NCI-H82 treated with DMSO at 0.1 percent for 48 hours (cell line): ENCODE data around the gene PDZD2.

ENCODE experiments used
- DNase-seq: peaks from one replicate; lab custom pipeline; 2025; ENCODE audit not compliant: unreplicated experiment; lab: John Stamatoyannopoulos, UW

The PDZD2 gene

DNA sequence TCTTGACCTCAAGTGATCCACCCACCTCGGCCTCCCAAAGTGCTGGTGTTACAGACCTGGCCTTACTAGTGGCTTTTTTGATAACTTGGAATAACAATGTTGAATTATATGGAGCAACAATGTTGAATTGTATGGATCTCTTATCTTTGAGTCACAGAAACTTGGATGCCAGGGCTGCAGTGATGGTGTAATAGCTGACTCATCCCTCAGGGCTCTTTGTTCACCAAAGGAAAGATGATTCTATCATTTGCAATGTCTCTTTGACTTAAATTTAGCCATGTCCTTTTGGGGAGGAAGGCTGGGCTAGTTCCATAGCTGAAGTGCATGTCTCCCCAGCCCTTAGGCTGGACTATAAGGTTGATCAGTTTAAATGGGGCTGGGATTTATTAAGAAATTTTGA lies 172.3 kb downstream of the PDZD2 start:
- no peak for DNase-seq

DNA sequence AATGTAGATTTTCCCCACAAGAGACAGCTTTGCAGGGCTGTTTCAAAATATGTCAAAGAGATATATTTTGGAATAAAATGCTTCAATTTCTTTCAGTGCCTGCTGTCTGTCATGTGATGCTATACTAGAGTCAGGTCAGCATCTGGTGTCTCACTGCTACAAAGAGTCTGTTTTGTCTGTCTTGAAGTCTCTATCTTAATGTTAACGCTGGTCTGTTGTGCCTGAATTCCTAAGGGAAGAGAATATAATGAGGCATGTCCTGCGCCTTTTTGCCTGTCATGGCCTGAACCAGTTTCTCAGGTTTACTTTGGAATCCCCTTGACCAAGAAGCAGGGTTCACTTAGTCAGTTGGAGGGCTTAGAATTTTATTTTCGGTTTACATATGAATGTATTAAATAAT lies 176.4 kb downstream of the PDZD2 start:
- DNase-seq: no peak

DNA sequence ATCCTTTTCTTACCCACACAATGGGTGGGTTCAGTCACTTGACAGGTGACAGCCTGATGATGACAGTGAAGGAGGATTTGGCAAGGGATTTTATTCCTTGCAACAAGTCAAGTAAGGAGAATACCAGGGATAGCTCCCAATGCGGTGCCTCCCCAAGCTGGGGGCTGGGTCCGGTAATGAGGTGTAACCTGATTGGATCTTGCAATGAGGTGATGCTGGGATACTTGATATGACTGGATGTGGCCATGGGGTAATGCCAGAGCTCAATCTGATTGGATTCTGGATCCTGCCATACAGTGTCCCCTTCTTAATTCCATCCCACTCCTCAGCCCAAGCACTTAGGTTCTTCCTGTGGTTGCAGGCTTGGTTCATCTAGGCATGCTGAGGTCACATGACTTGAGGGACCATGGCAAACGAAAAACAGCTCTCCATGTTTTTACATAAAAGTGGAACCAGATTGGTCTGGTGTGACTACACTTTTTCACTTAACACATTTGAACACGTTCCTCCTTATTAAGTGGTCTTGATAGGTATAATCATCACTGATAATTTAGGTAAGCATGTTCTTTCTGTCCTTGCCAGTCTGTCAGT lies 181.1 kb downstream of the PDZD2 start:
- peak; percentile 7 for DNase-seq

DNA sequence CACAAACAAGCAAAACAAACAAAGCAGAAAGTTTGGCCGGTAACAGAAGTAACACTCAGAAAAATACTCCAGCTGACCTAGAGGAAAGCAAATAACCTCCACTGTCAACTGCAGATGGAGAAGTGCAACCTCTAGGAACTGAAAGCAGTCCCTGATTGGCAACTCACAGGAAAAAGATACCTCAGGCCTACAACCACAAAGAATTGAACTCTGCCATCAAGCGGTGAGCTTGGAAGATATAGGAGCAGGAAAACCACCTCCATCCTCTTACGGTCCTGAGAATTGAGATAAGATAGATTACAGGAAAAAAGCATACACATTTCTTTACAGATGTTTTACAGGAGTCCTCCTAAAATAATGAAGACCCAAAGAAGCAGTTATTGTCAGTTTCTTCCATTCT lies 184.5 kb downstream of the PDZD2 start:
- no peak for DNase-seq

DNA sequence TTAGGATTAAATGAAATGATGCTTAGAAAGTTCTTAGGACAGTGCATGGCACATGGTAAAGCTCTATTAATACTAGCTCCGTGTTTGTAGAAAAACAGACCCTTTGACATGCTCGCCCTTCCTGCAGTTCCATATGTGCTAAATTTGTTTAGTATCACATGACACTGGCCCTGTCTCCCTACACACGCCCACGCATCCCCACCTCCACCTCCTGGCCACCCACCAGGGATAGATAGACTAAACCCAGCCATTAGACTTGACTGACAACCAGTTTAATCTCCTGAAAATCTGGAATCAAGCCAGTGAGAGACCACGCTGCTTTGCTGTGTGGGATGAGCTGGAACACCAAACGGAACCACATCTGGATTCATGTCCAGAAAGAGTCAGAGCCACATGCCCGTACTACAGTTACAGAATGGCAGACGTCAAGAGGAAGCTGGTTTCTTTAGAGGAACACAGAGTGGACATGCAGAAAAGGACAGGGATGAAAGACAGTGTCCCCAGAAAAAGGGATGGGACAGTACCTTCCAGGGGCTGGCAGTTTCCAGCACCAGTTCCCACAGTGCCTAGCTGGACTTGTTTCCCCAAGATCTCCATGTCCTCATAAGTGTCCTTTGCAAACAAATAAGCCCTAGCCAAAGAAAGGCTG lies 186.1 kb downstream of the PDZD2 start:
- no peak for DNase-seq

DNA sequence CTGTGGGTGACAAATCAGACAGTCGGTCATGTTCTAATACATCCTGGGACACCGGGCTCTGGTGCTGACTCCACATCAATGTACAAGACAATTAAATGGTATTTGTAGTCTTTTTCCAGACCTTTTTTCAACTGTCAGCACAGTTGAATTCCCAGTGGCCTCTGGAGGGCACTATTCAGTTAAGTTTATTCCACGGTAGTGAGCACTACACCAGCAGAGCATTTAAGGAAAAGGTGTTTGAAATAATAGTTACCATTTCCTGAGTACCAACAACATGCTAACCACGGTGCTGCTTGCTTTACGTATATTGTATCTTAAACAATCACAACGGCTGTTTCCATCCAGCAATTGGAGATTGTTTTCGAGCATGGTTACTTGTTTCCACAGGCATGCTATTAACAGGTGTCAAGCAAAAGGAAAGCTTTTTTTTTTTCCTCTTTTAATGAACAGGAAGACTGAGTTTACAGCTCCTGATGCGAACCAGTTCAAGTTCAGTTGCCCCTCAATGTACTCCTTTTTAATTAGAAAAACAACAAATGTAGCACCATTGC lies 186.7 kb downstream of the PDZD2 start:
- DNase-seq: peak; percentile 58

DNA sequence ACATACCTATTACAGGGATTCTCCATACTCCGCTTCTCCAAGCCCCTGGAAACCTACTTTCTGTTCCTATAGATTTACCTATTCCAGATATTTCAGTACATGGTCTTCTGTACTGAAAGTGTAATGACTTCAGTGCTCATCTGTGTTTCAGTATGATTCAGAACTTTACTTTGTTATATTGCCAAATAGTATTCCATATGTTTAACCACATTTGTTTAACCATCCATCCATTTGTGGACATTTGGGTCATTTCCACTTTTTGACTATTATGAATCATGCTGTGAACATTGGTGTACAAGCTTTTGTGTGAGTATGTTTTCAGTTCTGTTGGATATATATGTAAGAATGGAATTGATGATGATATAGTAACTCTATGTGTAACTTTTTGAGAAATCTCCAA lies 188.9 kb downstream of the PDZD2 start:
- DNase-seq: no peak

DNA sequence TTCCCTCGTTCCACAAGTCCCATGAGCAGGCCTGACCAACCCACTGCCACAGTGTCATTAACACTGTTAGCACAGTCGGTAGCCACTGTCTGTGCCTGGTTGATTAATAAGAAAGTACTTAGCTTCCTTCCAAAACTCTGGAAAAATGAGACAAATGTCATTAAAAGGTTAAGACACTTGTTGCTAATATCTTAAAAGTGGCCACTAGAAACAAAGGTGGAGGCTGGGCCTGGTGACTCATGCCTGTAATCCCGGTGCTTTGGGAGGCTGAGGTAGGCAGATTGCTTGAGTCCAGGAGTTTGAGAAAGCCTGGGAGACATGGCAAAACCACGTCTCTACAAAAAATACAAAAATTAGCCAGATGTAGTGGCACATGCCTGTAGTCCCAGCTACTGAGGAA lies 194.0 kb downstream of the PDZD2 start:
- no peak for DNase-seq

DNA sequence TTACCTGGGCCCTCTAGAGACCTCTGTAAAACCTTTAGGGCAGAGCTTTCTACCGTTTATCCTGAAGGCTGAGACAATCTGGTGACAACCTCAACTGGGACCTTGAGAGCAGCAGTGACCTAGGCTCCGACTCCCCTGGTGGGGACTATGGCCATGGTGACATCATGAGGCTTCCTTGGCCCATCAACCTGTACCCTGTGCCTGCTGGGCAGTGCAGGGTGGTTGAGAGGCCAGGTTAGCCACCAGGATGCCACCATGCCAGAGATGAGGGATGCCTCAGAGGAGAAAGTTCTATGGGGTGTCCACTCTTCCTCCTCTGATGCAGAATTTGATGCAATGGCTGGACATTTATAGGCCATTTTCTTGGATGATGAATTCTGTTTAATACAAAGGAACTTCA lies 194.8 kb downstream of the PDZD2 start:
- no peak for DNase-seq

DNA sequence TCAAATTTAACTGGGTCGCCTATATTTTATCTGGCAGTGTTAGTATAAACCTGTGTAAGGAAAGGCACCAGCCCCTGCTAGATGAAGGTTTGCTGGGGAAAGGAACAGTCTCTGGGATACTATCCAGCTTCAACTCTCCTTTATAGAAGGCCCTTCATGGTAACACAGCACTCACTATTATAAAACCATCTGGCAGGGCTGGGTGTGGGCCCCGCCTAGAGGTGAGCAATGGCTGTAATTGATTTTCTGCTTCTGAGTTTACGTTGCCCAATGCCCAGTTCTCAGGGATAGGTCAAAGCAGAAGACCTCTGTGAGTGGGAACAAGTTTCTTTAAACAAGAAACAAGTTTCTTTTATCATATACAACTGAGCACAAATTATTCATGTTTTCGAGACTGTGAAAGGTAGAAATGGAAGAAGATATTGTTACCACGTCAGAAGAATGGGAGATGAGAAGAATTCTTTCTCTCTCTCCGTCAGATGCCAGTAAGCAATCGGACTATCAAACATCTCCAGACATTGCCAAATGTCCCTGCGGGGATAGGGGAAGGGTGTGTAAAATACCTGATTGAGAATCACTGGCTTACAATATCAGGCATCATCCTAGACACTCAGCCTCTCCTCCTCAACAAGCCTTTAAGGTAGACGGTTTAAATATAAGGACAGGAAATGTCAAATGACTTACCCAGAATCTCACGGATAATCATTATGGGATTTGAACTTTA lies 205.9 kb downstream of the PDZD2 start:
- no peak for DNase-seq

DNA sequence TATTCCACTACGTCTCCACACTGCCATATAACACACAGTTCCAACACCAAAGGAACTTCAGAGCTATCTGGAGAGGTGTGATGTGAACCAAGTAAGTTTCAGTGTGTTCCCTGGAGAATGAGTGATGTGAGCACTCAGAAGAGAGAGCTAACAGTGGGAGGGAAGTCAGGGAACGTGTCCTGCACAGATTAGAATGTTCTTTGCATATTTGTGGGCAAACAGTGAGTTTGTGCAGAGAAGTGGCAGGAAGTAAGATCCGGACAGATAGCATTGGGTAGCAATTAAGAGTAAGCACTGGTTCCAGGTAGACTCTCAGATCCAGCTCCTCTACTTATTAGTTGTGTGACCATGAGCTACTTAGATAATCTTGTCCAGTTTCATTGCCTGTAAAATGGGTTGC lies 206.4 kb downstream of the PDZD2 start:
- DNase-seq: no peak

DNA sequence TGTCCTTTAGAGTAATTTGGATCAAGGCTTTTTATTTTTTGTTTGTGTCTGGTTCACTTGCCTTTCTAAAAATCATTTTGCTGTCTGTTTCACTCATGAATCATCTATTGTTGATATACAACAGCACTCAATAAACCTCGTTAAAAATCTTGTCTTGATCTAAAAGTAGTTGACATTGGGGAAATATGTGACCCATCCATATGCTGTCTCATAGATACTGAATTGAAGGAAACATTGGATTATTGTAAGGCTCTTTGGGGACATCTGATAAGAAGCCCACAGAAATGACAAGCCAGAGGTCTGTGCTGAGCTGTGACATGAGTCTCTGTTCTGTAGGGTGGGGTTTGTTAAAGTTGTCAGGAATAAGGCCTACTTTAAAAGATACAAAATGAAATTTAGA lies 208.0 kb downstream of the PDZD2 start:
- no peak for DNase-seq

DNA sequence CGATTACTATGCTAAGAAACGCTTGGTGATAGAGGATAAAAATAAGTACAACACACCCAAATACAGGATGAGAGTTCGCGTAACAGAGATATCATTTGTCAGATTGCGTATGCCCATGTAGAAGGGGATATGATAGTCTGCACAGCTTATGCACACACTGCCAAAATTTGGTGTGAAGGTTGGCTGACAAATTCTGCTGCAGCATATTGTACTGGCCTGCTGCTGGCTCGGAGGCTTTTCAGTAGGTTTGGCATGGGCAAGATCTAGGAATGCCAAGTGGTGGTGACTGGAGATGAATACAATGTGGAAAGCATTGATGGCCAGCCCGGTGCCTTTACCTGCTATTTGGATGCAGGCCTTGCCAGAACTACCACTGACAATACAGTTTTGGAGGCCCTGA lies 208.4 kb downstream of the PDZD2 start:
- no peak for DNase-seq

DNA sequence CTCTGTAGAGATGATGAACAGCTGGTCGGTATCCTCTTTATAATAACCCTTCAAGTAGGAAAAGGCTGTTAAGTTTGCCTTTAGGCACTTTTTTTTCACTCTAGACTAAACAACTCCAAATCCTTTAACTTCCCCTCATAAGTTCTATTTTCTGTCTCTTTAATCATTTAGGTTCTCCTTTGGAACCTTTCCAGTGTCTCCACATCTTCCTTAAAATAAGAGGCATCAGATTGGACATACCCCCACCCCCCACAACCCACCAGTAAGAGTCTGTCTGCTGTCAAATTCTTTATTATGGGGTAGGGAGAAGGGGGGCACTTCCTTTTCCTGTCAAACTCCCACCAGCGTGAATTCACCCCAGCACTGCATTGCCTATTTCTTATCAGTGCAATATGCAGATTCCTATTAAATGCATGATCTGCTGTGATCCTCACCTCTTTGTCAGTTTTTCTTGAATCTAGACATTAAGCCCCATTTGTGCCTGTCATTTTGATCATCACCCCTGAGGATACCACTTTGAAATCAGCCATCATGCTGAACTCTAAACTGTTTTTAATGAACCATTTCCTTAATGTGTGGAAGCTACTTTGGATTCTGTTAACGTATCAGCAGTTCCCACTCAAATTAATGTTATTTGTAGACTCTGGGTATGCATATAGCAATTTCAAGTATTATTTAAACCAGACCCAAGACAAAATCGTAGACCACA lies 212.2 kb downstream of the PDZD2 start:
- no peak for DNase-seq

DNA sequence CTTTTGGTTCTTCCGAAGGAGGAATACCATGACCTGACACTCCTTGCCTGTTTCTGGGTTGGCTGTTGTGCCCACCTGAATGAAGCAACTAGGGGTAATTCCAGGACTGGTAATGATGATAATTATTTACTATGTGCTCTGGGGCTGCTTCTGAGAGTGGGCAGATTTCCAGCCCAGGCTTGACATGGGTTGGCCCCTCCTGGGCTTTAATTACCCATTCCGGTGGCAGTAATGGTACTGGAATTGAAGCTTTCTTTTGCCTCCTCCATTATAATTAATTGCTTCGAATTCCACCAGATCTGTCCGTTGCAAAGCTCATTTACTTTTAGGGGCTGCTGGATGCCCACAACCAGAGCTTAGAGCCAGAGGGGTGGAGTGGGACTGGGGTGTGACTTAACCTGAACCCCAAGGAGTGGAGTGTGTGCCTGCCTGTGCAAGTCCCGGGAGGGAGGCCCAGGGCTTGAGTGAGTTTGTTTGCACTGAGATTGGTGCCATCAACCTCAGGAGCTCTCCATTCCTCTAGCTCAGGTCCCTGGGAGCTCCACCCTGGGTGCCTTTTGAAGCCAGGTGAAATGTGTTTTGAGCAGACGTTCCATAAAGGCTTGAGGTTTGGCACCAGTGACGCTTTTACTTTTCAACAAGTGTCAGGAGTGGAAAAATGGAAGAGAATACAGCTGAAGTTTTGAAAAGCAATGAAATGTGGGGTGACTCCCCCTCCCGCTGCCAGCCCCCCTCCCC lies 214.6 kb downstream of the PDZD2 start:
- no peak for DNase-seq

DNA sequence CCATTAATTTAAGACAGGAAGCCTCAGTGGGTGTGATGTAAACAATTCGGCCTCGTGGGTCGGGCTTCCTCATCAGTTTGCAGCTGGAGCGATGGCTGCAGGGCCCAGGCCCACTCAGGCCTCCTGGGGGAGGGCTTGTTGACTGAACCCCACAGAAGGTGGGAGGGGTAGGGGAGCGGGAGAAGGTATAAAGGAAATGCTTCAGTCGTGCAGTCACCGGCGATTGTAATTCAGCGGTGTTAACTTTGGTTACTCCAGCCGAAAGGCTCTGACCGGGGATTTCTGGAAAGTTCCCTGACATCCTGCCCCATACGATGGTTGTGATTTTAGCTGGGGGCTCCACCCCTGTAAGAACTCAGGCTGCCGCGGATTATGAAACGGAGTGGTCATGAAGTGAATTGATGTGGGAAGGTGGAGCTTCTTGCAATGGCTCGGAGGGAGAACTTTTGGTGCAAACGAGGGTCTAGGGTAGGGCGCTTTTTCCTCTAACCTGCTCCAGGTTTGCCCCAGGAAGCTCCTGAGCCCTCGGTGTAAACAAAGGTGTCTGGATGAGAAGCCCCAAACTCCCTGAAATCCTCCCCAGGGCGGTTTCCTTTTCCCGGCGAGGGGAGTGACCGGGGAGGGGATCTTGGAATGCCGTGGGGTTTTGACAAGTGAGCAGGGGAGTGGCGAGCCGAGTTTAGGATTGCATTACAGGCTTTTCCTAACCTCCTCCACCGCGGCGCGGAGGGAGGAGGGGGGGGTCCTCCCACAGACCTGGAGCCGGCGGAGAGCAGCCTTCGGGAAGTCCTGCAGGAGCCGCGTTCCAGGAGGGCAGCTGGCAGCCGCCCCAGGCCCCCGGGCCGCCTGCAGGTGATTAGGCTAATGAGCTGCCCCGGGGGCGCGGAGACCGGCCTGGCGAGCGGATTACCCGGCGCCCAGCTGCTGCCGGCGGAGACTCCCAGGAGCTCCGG lies 215.5 kb downstream of the PDZD2 start:
- peak; percentile 83 for DNase-seq

DNA sequence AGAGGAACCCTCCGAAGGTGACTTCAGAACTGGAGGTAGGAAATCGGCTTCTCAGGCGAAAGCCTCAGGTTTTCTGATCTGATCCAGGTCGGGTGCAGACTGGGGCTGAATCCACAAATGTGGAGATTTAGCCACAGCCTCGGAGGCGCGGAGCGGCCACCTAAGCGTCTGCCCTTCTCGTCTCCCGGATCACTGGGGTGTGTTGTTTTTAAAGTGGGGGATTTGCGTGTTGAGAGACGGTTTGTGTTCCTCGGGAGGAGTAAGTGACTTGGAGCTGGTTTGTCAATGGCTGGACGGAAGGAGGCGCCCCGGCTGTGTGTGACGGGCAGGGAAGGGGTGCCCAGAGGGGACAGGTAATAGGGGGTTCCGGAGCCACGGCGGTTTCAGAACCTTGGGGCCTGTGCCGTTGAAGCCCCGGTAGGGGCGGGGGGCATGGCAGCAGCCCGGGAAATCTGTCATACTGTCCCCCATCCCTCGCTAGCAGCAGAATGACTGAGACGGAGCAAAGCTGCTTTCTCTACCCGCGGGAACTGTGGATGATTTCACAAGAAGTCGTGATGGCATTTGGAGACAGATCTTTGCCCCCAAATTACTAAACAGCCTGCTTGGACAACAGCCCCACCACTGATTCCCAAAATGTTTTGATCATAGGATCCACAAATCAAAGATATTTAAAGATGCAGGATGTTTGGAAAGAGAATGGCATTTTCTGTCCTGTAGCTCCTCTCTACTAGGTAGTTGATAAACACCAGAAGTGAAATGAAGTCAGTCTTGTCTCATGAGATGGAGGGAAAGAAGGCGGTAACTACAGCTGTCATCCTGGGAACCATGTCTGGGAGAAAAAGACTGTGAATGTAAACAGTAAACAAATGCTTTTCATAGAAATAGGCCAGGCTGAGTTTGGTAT lies 216.5 kb downstream of the PDZD2 start:
- peak; percentile 83 for DNase-seq

DNA sequence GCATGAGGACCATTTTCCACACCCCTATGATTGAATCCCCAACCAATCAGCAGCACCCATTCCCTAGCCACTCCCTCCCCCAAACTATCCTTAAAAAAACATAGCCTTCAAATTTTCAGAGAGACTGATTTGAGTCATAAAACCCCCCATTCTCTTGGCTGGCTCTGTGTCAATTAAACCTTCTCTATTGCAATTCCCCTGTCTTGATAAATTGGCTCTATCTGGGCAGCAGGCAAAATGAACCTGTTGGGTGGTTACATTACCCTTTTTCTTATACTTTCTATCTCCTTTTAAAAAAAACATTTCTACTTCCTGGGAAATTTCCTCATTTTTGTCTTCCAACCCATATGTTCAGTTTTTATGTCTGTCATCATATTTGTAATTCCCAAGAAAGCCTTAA lies 220.2 kb downstream of the PDZD2 start:
- no peak for DNase-seq

DNA sequence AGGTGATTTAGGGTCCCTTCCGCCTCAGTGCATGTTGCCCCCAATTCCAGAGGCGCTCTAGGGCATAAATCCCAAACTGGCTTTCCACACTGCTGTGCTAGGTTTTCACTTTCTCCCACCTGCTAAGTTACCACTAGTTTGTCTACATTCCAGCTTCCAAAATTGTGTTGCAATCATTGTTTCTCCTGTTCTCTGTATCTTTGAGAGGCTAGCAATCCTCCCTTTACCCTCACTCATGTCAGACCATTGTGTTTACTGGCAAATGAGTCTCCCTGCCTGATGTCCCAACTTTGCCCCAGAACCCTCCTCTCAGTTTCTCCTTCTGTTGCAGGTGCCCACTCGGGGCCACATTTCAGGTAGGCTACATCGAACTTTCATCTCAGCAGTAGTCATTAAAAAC lies 221.3 kb downstream of the PDZD2 start:
- no peak for DNase-seq
